GM23248 (cell line): ENCODE results near the gene OSBP2. TPM values are rescaled to one million over a fixed set of nuclear protein-coding genes. Genes with fewer than 3 reads are reported as not detected.

ENCODE experiments used
- DNase-seq: peaks from one replicate; pipeline ENCODE4 v3.0.0-alpha.2; 2015
- H2AFZ ChIP-seq: fragments of 200-600 bp; sonication (generic); 2 replicates; pipeline ENCODE4 v1.6.1; 2016; ENCODE audit warnings: antibody characterized with exemption
- H3F3A ChIP-seq: fragments of 200-600 bp; sonication (generic); 2 replicates; pipeline ENCODE4 v1.6.1; 2016; ENCODE audit warnings: mild to moderate bottlenecking, antibody characterized with exemption, mixed run types; ENCODE audit not compliant: insufficient read depth
- H3K27ac ChIP-seq: fragments of 200-600 bp; sonication (generic); 2 replicates; pipeline ENCODE4 v1.5.1; 2016; ENCODE audit warnings: mild to moderate bottlenecking
- H3K27me3 ChIP-seq: fragments of 200-600 bp; sonication (generic); replicated peaks from 2 replicates; pipeline ENCODE4 v1.6.1; 2016; ENCODE audit warnings: mild to moderate bottlenecking; ENCODE audit not compliant: insufficient read depth
- H3K36me3 ChIP-seq: fragments of 200-600 bp; sonication (generic); 2 replicates; pipeline ENCODE4 v1.6.1; 2016; ENCODE audit warnings: low read depth, mild to moderate bottlenecking
- H3K4me1 ChIP-seq: fragments of 200-600 bp; sonication (generic); 2 replicates; pipeline ENCODE4 v1.6.1; 2016; ENCODE audit warnings: mild to moderate bottlenecking; ENCODE audit not compliant: insufficient read depth
- H3K4me2 ChIP-seq: fragments of 200-600 bp; sonication (generic); one replicate; pipeline ENCODE4 v1.6.1; 2016; ENCODE audit warnings: mild to moderate bottlenecking; ENCODE audit not compliant: unreplicated experiment
- H3K4me3 ChIP-seq: fragments of 200-600 bp; sonication (generic); 2 replicates; pipeline ENCODE4 v1.5.1; 2016; ENCODE audit warnings: mild to moderate bottlenecking
- H3K79me2 ChIP-seq: fragments of 200-600 bp; sonication (generic); 2 replicates; pipeline ENCODE4 v1.6.1; 2016; ENCODE audit warnings: mild to moderate bottlenecking; ENCODE audit not compliant: insufficient read depth
- H3K9ac ChIP-seq: fragments of 200-600 bp; sonication (generic); 2 replicates; pipeline ENCODE4 v1.6.1; 2016; ENCODE audit warnings: mild to moderate bottlenecking
- H3K9me2 ChIP-seq: fragments of 200-600 bp; sonication (generic); 2 replicates; pipeline ENCODE4 v1.6.1; 2016; ENCODE audit warnings: mixed run types, mild to moderate bottlenecking, moderate library complexity; ENCODE audit not compliant: insufficient read depth
- H3K9me3 ChIP-seq: fragments of 200-600 bp; sonication (generic); one replicate; pipeline ENCODE4 v1.6.1; 2017; ENCODE audit warnings: low read depth
- H4K20me1 ChIP-seq: fragments of 200-600 bp; sonication (generic); 2 replicates; pipeline ENCODE4 v1.6.0; 2016; ENCODE audit not compliant: insufficient read depth
- EZH2 ChIP-seq: fragments of 200-600 bp; sonication (generic); IDR thresholded peaks from 2 replicates; pipeline ENCODE4 v1.6.1; 2018; ENCODE audit warnings: antibody characterized with exemption, mild to moderate bottlenecking; ENCODE audit not compliant: insufficient read depth, poor library complexity, severe bottlenecking
- EZH2phosphoT487 ChIP-seq: fragments of 200-600 bp; sonication (generic); IDR thresholded peaks from 2 replicates; pipeline ENCODE4 v1.6.1; 2018; ENCODE audit warnings: antibody characterized with exemption, moderate library complexity, mild to moderate bottlenecking, low read depth; ENCODE audit not compliant: insufficient read depth
- WGBS, 2 experiments: methylation state at CpG; one replicate each; pipeline ENCODE4 v1.1.6; 2015 to 2017; ENCODE audit warnings: low lambda C conversion rate in 2 of 2, low coverage in 1 of 2; ENCODE audit errors: missing lambda C conversion rate in 2 of 2; 5-methylcytosine and 5-hydroxymethylcytosine counted together
- in situ Hi-C: fragments of 300-500 bp; cut with MboI; formaldehyde crosslinking; loops from 2 replicates; pipeline ENCODE4 v1.15.0; 2020
- polyA plus RNA-seq: library from polyadenylated mRNA; unstranded; fragments of >200 nt; fragmentation: Nextera tagmentation; extraction: Ambion mirVana; gene quantifications from 2 replicates; pipeline ENCODE4 v1.2.1, GENCODE V29; 2016
- total RNA-seq: library from RNA; depleted of rRNA; stranded (reverse); fragments of >200 nt; shearing (Covaris generic); gene quantifications from 2 replicates; pipeline ENCODE4 v1.2.3, GENCODE V29; 2014

OSBP2 gene
- total and polyA plus RNA-seq, 2 experiments from 2014 or later = 1.1 to 1.3 TPM

GRCh38 chr22:30879415-30879797 is 184.7 kb downstream of the OSBP2 start:
- H3K36me3 ChIP-seq = no peaks in the 10 kb centered on the region
- H3K4me3 ChIP-seq = no peak overlapping the region
- H3K27me3 ChIP-seq = no peaks in the 10 kb centered on the region
- H3K9ac ChIP-seq = no peak overlapping the region
- in situ Hi-C loops = no loop called here
- H3K4me1 ChIP-seq = no peaks in the 10 kb centered on the region
- TF ChIP-seq EZH2 = no peak
- TF ChIP-seq EZH2phosphoT487 = no peak
- no peak overlapping the region for H3K4me2 ChIP-seq
- no peaks in the 10 kb centered on the region for H3F3A ChIP-seq
- H3K9me3 ChIP-seq = no peaks in the 10 kb centered on the region
- H3K79me2 ChIP-seq = no peaks in the 10 kb centered on the region
- no peaks in the 10 kb centered on the region for H4K20me1 ChIP-seq
- H2AFZ ChIP-seq = no peak overlapping the region
- 71 to 82% methylated on average over 7 to 8 of the region's 8 CpGs for WGBS, 2 experiments
- H3K27ac ChIP-seq = no peak overlapping the region
- no peak for DNase-seq
- no peaks in the 10 kb centered on the region for H3K9me2 ChIP-seq

- Histone ChIP-seq H3K9me2 (no peaks in the 10 kb centered on the region), H3K79me2 (no peaks in the 10 kb centered on the region), H3K9me3 (no peaks in the 10 kb centered on the region), H3K4me2 (no peak overlapping the region), H3K4me3 (no peak overlapping the region), H3K27me3 (no peaks in the 10 kb centered on the region), H3K9ac (no peak overlapping the region), H3K36me3 (no peaks in the 10 kb centered on the region), H3K27ac (no peak overlapping the region), H3K4me1 (no peaks in the 10 kb centered on the region), H2AFZ (no peak overlapping the region), H4K20me1 (no peaks in the 10 kb centered on the region), H3F3A (no peaks in the 10 kb centered on the region)
- WGBS, 2 experiments = 85 to 88% methylated on average over 8 of the region's 8 CpGs
- TF ChIP-seq EZH2phosphoT487 (no peak), EZH2 (no peak)
- in situ Hi-C loops = no loop called here
- DNase-seq = no peak
These were observed 185.5 kb downstream of the OSBP2 start for GRCh38 chr22:30880181-30880601.

GRCh38 chr22:30880847-30881246 is 186.2 kb downstream of the OSBP2 start:
- Histone ChIP-seq H3K9ac (no peak overlapping the region), H3K9me3 (no peaks in the 10 kb centered on the region), H3K27ac (no peak overlapping the region), H4K20me1 (no peaks in the 10 kb centered on the region), H3K9me2 (no peaks in the 10 kb centered on the region), H3F3A (no peaks in the 10 kb centered on the region), H3K4me2 (no peak overlapping the region), H3K4me3 (no peak overlapping the region), H3K79me2 (no peaks in the 10 kb centered on the region), H3K27me3 (no peaks in the 10 kb centered on the region), H3K4me1 (no peaks in the 10 kb centered on the region), H3K36me3 (no peaks in the 10 kb centered on the region), H2AFZ (no peak overlapping the region)
- no peak for DNase-seq
- WGBS, 2 experiments = 82 to 86% methylated on average over 5 of the region's 5 CpGs
- TF ChIP-seq EZH2phosphoT487 (no peak), EZH2 (no peak)
- in situ Hi-C loops = no loop called here

GRCh38 chr22:30881361-30882183 is 186.9 kb downstream of the OSBP2 start:
- Histone ChIP-seq H3K4me3 (no peak overlapping the region), H3K9ac (no peak overlapping the region), H3F3A (no peaks in the 10 kb centered on the region), H3K27me3 (no peaks in the 10 kb centered on the region), H3K9me3 (no peaks in the 10 kb centered on the region), H3K27ac (no peak overlapping the region), H3K4me2 (no peak overlapping the region), H4K20me1 (no peaks in the 10 kb centered on the region), H3K36me3 (no peaks in the 10 kb centered on the region), H3K9me2 (no peaks in the 10 kb centered on the region), H3K79me2 (no peaks in the 10 kb centered on the region), H2AFZ (no peak overlapping the region), H3K4me1 (no peaks in the 10 kb centered on the region)
- in situ Hi-C loops = no loop called here
- DNase-seq = no peak
- TF ChIP-seq EZH2 (no peak), EZH2phosphoT487 (no peak)
- 80 to 84% methylated on average over 14 of the region's 14 CpGs for WGBS, 2 experiments
